Neural cell (in vitro differentiated cells): ENCODE results near the gene AQP9. TPM values are rescaled to one million over a fixed set of nuclear protein-coding genes. Genes with fewer than 3 reads are reported as not detected.

ENCODE experiments used
- H2AFZ ChIP-seq: fragments of 200-600, 300-800 bp; sonication (generic), shearing (Covaris generic); 2 replicates; pipeline ENCODE4 v1.6.0; 2014; ENCODE audit warnings: low read depth, mild to moderate bottlenecking, antibody characterized with exemption, low read length, moderate library complexity
- H3F3A ChIP-seq: fragments of 200-600 bp; shearing (Covaris generic); 2 replicates; pipeline ENCODE4 v1.6.1; 2016; ENCODE audit warnings: mild to moderate bottlenecking, moderate library complexity, mixed read lengths, antibody characterized with exemption, low read length; ENCODE audit not compliant: insufficient read depth, poor library complexity, severe bottlenecking
- H3K27ac ChIP-seq: fragments of 200-600, 300-800 bp; sonication (generic), shearing (Covaris generic); 2 replicates; pipeline ENCODE4 v1.5.1; 2014; ENCODE audit warnings: mild to moderate bottlenecking, low read length, moderate library complexity
- H3K27me3 ChIP-seq: fragments of 300-800, 200-600 bp; sonication (generic), shearing (Covaris generic); 2 replicates; pipeline ENCODE4 v1.6.0; 2014; ENCODE audit warnings: mild to moderate bottlenecking, low read depth, low read length, moderate library complexity; ENCODE audit not compliant: insufficient read depth
- H3K36me3 ChIP-seq: fragments of 300-800, 200-600 bp; sonication (generic), shearing (Covaris generic); 2 replicates; pipeline ENCODE4 v1.5.1; 2014; ENCODE audit warnings: mild to moderate bottlenecking, antibody characterized with exemption, low read length, moderate library complexity; ENCODE audit not compliant: insufficient read depth
- H3K4me2 ChIP-seq: fragments of 300-800, 200-600 bp; sonication (generic), shearing (Covaris generic); 2 replicates; pipeline ENCODE4 v1.6.0; 2014; ENCODE audit warnings: mild to moderate bottlenecking, low read length
- H3K4me3 ChIP-seq: fragments of 300-800, 200-600 bp; sonication (generic), shearing (Covaris generic); 2 replicates; pipeline ENCODE4 v1.5.1; 2014; ENCODE audit warnings: mild to moderate bottlenecking, low read length, moderate library complexity
- H3K79me2 ChIP-seq: fragments of 200-600 bp; shearing (Covaris generic); replicated peaks from 2 replicates; pipeline ENCODE4 v1.6.0; 2014; ENCODE audit warnings: mild to moderate bottlenecking, low read length, moderate library complexity; ENCODE audit not compliant: insufficient read depth
- H3K9ac ChIP-seq: fragments of 300-800, 200-600 bp; sonication (generic), shearing (Covaris generic); 2 replicates; pipeline ENCODE4 v1.6.1; 2016; ENCODE audit warnings: mild to moderate bottlenecking, low read length, mixed read lengths
- H3K9me2 ChIP-seq: fragments of 200-600 bp; shearing (Covaris generic); 2 replicates; pipeline ENCODE4 v1.6.1; 2016; ENCODE audit warnings: mild to moderate bottlenecking, low read length, mixed read lengths; ENCODE audit not compliant: insufficient read depth
- H3K9me3 ChIP-seq: fragments of 200-600, 300-800 bp; sonication (generic), shearing (Covaris generic); 2 replicates; pipeline ENCODE4 v1.6.1; 2016; ENCODE audit warnings: mild to moderate bottlenecking, mixed run types, low read length, moderate library complexity, mixed read lengths
- H4K20me1 ChIP-seq: fragments of 200-600 bp; shearing (Covaris generic); 2 replicates; pipeline ENCODE4 v1.6.1; 2016; ENCODE audit warnings: mild to moderate bottlenecking, mixed run types; ENCODE audit not compliant: insufficient read depth
- CTCF ChIP-seq: fragments of 450-650 bp; IDR thresholded peaks from 2 replicates; pipeline ENCODE4 v1.5.1; 2014; ENCODE audit warnings: antibody characterized with exemption, mild to moderate bottlenecking, moderate library complexity; ENCODE audit not compliant: poor library complexity, severe bottlenecking
- EP300 ChIP-seq: fragments of 450-650 bp; conservative IDR thresholded peaks from 2 replicates; pipeline ENCODE4 v1.6.1; 2014; ENCODE audit warnings: antibody characterized with exemption, mild to moderate bottlenecking, moderate library complexity; ENCODE audit not compliant: poor library complexity, severe bottlenecking
- EZH2 ChIP-seq: fragments of 200-600, 300-800 bp; shearing (Covaris generic), sonication (generic); IDR thresholded peaks from 2 replicates; pipeline ENCODE4 v1.6.1; 2014; ENCODE audit warnings: antibody characterized with exemption, low read length, borderline replicate concordance, mild to moderate bottlenecking; ENCODE audit not compliant: insufficient read depth, poor library complexity, severe bottlenecking
- MXI1 ChIP-seq: fragments of 450-650 bp; conservative IDR thresholded peaks from 2 replicates; pipeline ENCODE4 v1.6.1; 2014; ENCODE audit warnings: antibody characterized with exemption, mild to moderate bottlenecking; ENCODE audit not compliant: poor library complexity, severe bottlenecking
- POLR2AphosphoS5 ChIP-seq: IDR thresholded peaks from 2 replicates; pipeline ENCODE4 v1.6.1; 2012
- RAD21 ChIP-seq: fragments of 450-650 bp; conservative IDR thresholded peaks from 2 replicates; pipeline ENCODE4 v1.6.1; 2014; ENCODE audit warnings: antibody characterized with exemption, mild to moderate bottlenecking, moderate library complexity
- REST ChIP-seq: IDR thresholded peaks from 2 replicates; pipeline ENCODE4 v1.6.1; 2012; ENCODE audit warnings: borderline replicate concordance
- SMC3 ChIP-seq: fragments of 450-650 bp; conservative IDR thresholded peaks from 2 replicates; pipeline ENCODE4 v1.6.1; 2014; ENCODE audit warnings: antibody characterized with exemption, mild to moderate bottlenecking, moderate library complexity; ENCODE audit not compliant: poor library complexity
- TAF1 ChIP-seq: IDR thresholded peaks from 2 replicates; pipeline ENCODE4 v1.6.1; 2012; ENCODE audit warnings: low read depth
- polyA plus RNA-seq: library from polyadenylated mRNA; depleted of rRNA; stranded (reverse); fragments of >200 nt; gene quantifications from 2 replicates; pipeline ENCODE4 v1.2.3, GENCODE V29; 2014

Gene AQP9
- polyA plus RNA-seq, 1 donor from 2014 or later, result not detected

GRCh38 chr15:58139276-58139988 is 1.3 kb downstream of the AQP9 start:
- Histone ChIP-seq H3K27me3 (no peaks in the 10 kb centered on the region), H3K9me2 (no peaks in the 10 kb centered on the region), H3K9ac (no peak overlapping the region), H4K20me1 (no peaks in the 10 kb centered on the region), H2AFZ (no peak overlapping the region), H3K4me3 (no peak overlapping the region), H3K79me2 (no peaks in the 10 kb centered on the region), H3K9me3 (no peaks in the 10 kb centered on the region), H3K36me3 (no peaks in the 10 kb centered on the region), H3F3A (no peaks in the 10 kb centered on the region), H3K27ac (no peak overlapping the region), H3K4me2 (no peak overlapping the region)
- TF ChIP-seq CTCF (no peak), SMC3 (no peak), EP300 (no peak), POLR2AphosphoS5 (no peak), REST (no peak), MXI1 (no peak), TAF1 (no peak), RAD21 (no peak), EZH2 (no peak)

GRCh38 chr15:58139989-58140522 is 1.9 kb downstream of the AQP9 start:
- H2AFZ ChIP-seq, result no peak overlapping the region
- H3F3A ChIP-seq, result no peaks in the 10 kb centered on the region
- H3K9me2 ChIP-seq, result no peaks in the 10 kb centered on the region
- no peak overlapping the region for H3K4me3 ChIP-seq
- no peaks in the 10 kb centered on the region for H4K20me1 ChIP-seq
- H3K4me2 ChIP-seq, result no peak overlapping the region
- H3K27ac ChIP-seq, result no peak overlapping the region
- no peaks in the 10 kb centered on the region for H3K9me3 ChIP-seq
- TF ChIP-seq CTCF (no peak), MXI1 (no peak), RAD21 (no peak), EZH2 (no peak), POLR2AphosphoS5 (no peak), REST (no peak), EP300 (no peak), SMC3 (no peak), TAF1 (no peak)
- no peak overlapping the region for H3K9ac ChIP-seq
- no peaks in the 10 kb centered on the region for H3K27me3 ChIP-seq
- H3K36me3 ChIP-seq, result no peaks in the 10 kb centered on the region
- H3K79me2 ChIP-seq, result no peaks in the 10 kb centered on the region
